Measurements from ENCODE around the gene SPATA46.

- no peak for TF ChIP-seq TBP (IDR thresholded peaks at IDR 0.05; ENCODE audit: low read depth, low read length)
- TF ChIP-seq EZH2 (IDR thresholded peaks at IDR 0.05; ENCODE audit: low read depth, low read length, severe bottlenecking) = no peak
- no peak for TF ChIP-seq CHD7 (IDR thresholded peaks at IDR 0.05; ENCODE audit: insufficient replicate concordance, low read length)
- TF ChIP-seq, protein P1, sequence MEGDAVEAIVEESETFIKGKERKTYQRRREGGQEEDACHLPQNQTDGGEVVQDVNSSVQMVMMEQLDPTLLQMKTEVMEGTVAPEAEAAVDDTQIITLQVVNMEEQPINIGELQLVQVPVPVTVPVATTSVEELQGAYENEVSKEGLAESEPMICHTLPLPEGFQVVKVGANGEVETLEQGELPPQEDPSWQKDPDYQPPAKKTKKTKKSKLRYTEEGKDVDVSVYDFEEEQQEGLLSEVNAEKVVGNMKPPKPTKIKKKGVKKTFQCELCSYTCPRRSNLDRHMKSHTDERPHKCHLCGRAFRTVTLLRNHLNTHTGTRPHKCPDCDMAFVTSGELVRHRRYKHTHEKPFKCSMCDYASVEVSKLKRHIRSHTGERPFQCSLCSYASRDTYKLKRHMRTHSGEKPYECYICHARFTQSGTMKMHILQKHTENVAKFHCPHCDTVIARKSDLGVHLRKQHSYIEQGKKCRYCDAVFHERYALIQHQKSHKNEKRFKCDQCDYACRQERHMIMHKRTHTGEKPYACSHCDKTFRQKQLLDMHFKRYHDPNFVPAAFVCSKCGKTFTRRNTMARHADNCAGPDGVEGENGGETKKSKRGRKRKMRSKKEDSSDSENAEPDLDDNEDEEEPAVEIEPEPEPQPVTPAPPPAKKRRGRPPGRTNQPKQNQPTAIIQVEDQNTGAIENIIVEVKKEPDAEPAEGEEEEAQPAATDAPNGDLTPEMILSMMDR (IDR thresholded peaks at IDR 0.05; ENCODE audit: control extremely low read depth in 1 of 3, insufficient read depth in 1 of 3, low read depth in 1 of 3, low read length in 3 of 3) = no peak
These were observed 10.5 kb downstream of the SPATA46 start for GRCh38 chr1:162366149-162366548.
